Right atrium auricular region (tissue), 2 donors: ENCODE data around the gene NAA60. TPM values are rescaled to one million over a fixed set of nuclear protein-coding genes. Genes with fewer than 3 reads are reported as not detected.

Experiments used
- DNase-seq: peaks from one replicate; pipeline ENCODE4 v3.0.0-alpha.2; 2019; ENCODE audit warnings: low spot score
- H3K27ac ChIP-seq, 2 donors: fragments of 200-600 bp; sonication (generic); 1 replicate in 1 of 2; 2 replicates in 1 of 2; pipeline ENCODE4 v1.5.1; 2016 to 2019
- H3K27me3 ChIP-seq, 2 donors: fragments of 200-600 bp; sonication (generic); one replicate each; pipeline versions ENCODE4 v1.5.1 to v1.6.0; 2017 to 2019
- H3K36me3 ChIP-seq: fragments of 200-600 bp; sonication (generic); one replicate; pipeline ENCODE4 v1.5.1; 2016
- H3K4me1 ChIP-seq, 2 donors: fragments of 200-600 bp; sonication (generic); one replicate each; pipeline versions ENCODE4 v1.5.1 to v1.6.0; 2017 to 2019
- H3K4me3 ChIP-seq, 2 donors: fragments of 200-600 bp; sonication (generic); 1 replicate in 1 of 2; 2 replicates in 1 of 2; pipeline ENCODE4 v1.5.1; 2017 to 2019; ENCODE audit warnings: mild to moderate bottlenecking in 1 of 2, moderate library complexity in 1 of 2
- H3K9me3 ChIP-seq, 2 donors: fragments of 200-600 bp; sonication (generic); one replicate each; pipeline ENCODE4 v1.5.1; 2019
- CTCF ChIP-seq, 2 donors: fragments of 200-600 bp; sonication (generic); IDR thresholded peaks; one replicate each; pipeline ENCODE4 v1.5.1; 2019; ENCODE audit warnings: antibody characterized with exemption in 2 of 2
- total RNA-seq, 2 donors: library from RNA; depleted of rRNA; stranded (reverse); fragments of >200 nt; gene quantifications; one replicate each; pipeline ENCODE4 v1.1.0, GENCODE V29; 2016

NAA60 gene
- total RNA-seq, 2 donors from 2014 or later = 28.1 to 29.1 TPM

- Histone ChIP-seq H3K4me3 (no peak overlapping the region), H3K27ac (no peak overlapping the region), H3K4me1 (no peaks in the 10 kb centered on the region), H3K9me3 (no peaks in the 10 kb centered on the region), H3K27me3 (no peaks in the 10 kb centered on the region), H3K36me3 (peaks cover 61% of the 10 kb centered on the region)
- no peak for DNase-seq
- TF ChIP-seq CTCF (IDR thresholded peaks at IDR 0.05) = no peak
Measured at GRCh38 chr16:3518986-3519348, 75.5 kb downstream of the NAA60 start.

GRCh38 chr16:3519581-3519980, 76.1 kb downstream of the NAA60 start:
- peaks cover 57% of the 10 kb centered on the region for H3K36me3 ChIP-seq

GRCh38 chr16:3520413-3520812, 76.9 kb downstream of the NAA60 start:
- DNase-seq = no peak
- Histone ChIP-seq H3K4me3 (no peak overlapping the region), H3K4me1 (no peaks in the 10 kb centered on the region), H3K27ac (no peak overlapping the region), H3K36me3 (peaks cover 60% of the 10 kb centered on the region), H3K27me3 (no peaks in the 10 kb centered on the region), H3K9me3 (no peaks in the 10 kb centered on the region)
- TF ChIP-seq CTCF (IDR thresholded peaks at IDR 0.05) = no peak

More at GRCh38 chr16:3519581-3519980, 76.1 kb downstream of the NAA60 start:
- H3K4me1 ChIP-seq = no peaks in the 10 kb centered on the region
- no peak for TF ChIP-seq CTCF (IDR thresholded peaks at IDR 0.05)
- H3K9me3 ChIP-seq = no peaks in the 10 kb centered on the region
- no peaks in the 10 kb centered on the region for H3K27me3 ChIP-seq
- H3K27ac ChIP-seq = no peak overlapping the region
- H3K4me3 ChIP-seq = no peak overlapping the region
- no peak for DNase-seq

GRCh38 chr16:3520841-3521240, 77.4 kb downstream of the NAA60 start:
- no peak overlapping the region for H3K27ac ChIP-seq

GRCh38 chr16:3523281-3523680, 79.8 kb downstream of the NAA60 start:
- H3K4me1 ChIP-seq = peaks cover 0 to 4% of the 10 kb centered on the region in 2 donors
- H3K27me3 ChIP-seq = no peaks in the 10 kb centered on the region
- no peak for TF ChIP-seq CTCF (IDR thresholded peaks at IDR 0.05)
- no peak overlapping the region for H3K4me3 ChIP-seq
- H3K36me3 ChIP-seq = peaks cover 51% of the 10 kb centered on the region
- no peaks in the 10 kb centered on the region for H3K9me3 ChIP-seq
- H3K27ac ChIP-seq = no peak overlapping the region
- no peak for DNase-seq

More at GRCh38 chr16:3520841-3521240, 77.4 kb downstream of the NAA60 start:
- H3K4me1 ChIP-seq = no peaks in the 10 kb centered on the region
- DNase-seq = no peak
- TF ChIP-seq CTCF (IDR thresholded peaks at IDR 0.05) = no peak
- H3K4me3 ChIP-seq = no peak overlapping the region
- peaks cover 57% of the 10 kb centered on the region for H3K36me3 ChIP-seq
- no peaks in the 10 kb centered on the region for H3K27me3 ChIP-seq
- H3K9me3 ChIP-seq = no peaks in the 10 kb centered on the region

- H3K4me1 ChIP-seq = peaks cover 0 to 4% of the 10 kb centered on the region in 2 donors
- DNase-seq = no peak
- no peaks in the 10 kb centered on the region for H3K27me3 ChIP-seq
- no peaks in the 10 kb centered on the region for H3K9me3 ChIP-seq
- no peak overlapping the region for H3K4me3 ChIP-seq
- no peak for TF ChIP-seq CTCF (IDR thresholded peaks at IDR 0.05)
- H3K36me3 ChIP-seq = peaks cover 41% of the 10 kb centered on the region
- H3K27ac ChIP-seq = no peak overlapping the region
Measured at GRCh38 chr16:3525951-3526350, 82.5 kb downstream of the NAA60 start.
